CD1c-positive myeloid dendritic cell (primary cell): ENCODE results near the gene EDN2.

Experiments used
- DNase-seq: peaks from one replicate; pipeline ENCODE4 v3.0.0-alpha.2; 2016; ENCODE audit errors: extremely low spot score

EDN2 gene

GRCh38 chr1:41483001-41483850 lies 1.3 kb downstream of the EDN2 start:
- no peak for DNase-seq

DNA sequence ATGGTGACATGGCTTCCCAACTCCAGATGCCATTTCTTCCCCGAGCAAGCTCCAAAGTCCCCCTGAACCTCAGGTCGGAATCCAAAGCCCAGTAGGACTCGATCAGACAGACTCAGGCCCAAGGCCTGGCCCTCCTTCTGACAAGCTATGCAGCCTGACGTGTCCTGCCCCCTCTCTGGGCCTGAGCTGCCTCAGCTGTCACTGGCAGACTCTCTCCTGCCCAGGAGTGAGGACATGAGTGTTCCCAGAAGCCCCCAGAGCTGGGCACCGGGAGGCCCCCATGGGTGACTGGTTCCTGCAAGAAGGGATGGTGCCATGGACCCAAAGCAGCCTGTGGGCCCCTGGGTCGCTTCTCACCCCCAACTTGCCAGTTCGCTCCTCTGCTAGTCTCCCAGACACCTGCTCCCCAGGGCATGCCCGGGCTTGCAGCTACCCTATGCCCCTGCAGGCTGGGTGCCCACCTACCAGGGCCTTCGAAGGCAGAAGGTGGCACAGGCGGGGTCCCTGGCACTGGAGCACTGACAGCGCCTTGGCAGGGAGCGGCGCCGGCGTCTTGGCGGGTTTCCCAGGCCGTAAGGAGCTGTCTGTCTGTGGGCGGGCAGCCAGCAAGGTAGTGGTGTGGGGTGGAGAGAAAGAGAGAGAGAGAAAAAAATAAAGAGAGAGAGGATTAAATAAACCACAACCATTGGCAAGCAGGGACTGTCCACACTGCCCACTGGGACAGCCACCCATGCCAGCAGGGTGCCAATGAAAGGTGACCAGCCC lies 2.3 kb downstream of the EDN2 start:
- no peak for DNase-seq

DNA sequence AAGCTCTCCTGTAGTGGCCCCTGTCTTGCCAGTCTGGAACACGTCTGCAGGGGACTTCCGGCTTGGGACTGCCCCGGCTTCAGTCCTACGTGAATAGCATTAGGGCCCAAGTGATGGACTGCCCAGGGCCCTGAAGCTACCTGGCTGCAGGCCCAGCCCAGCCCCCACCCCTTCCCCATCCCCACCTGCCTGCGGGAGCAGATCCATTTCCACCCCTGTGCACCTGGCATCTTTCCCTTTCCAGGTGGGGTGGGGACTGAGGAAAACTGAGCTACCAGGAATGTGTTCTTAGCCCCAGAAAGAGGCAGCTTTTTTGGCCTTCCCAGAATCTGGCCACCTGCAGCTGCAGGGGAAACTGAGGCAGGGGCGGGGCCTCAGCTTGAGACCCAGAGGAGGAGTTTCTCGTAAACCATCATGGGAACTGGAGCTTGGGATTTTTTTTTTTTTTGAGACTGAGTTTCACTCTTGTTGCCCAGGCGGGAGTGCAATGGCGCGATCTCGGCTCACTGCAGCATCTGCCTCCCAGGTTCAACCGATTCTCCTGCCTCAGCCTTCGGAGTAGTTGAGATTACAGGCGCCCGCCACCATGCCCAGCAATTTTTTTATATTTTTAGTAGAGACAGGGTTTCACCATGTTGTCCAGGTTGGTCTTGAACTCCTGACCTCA lies 3.2 kb downstream of the EDN2 start:
- no peak for DNase-seq

DNA sequence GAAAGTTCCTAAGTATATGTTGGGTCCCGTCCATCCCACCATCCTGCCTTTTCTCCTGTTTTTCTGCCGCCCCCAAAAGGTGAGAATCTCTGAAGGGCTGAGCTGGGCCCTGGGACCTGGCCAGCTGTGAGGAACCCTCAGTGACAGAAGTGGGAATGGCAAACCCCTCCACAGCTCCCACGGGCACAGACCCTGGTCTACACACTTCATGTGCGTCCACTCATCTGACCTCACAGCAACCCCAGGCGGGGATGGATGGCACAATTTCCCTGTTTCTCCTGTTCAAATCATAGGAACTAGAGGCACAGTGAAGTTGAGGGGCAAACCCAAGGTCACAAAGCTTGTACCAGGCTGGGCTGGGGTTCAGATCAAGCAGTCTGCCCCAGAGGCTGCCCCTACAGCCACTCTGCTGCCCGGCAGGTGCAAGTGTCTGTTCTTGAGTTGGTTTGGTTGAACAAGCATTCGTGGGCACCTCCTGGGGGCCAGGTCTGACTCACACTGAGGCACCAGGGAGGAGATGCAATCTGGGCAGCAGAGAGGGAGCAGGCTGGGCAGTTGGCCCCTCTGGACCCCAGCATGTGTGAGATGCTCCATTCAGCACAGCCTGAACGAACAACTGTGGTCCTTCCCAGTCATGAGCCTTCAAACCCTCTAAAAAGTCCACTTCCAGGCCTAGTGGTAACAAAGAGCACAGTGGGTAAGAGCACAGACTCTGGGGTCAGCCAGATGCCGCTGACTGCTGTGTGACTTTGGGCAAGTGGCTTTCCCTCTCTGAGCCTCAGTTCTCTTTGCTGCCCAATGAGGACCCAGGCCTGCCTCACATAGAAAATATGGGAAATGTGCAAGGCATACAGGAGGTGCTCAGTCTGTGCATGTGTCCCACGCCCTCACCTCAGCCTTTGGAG lies 4.0 kb downstream of the EDN2 start:
- DNase-seq: no peak

DNA sequence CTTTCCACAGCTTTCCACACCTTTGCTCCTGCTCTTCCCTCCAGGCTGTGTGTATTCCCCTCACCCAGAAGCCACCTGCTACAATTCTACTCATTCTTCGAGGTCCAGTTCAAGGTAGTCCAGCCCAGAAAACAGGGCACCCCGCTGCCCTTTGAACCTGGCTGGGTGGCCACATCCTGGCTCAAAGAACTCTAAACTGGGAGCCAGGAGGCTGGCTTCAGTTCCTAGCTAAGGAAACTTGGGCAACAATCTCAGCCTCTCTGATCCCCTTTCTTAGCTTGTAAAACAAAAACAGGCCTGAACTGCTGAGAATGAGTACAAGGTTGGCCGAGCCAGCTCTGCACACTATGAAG lies 4.7 kb downstream of the EDN2 start:
- DNase-seq: no peak

- no peak for DNase-seq
Measured at GRCh38 chr1:41479000-41479807, 5.3 kb downstream of the EDN2 start.

GRCh38 chr1:41478118-41478748 lies 6.2 kb downstream of the EDN2 start:
- no peak for DNase-seq

- DNase-seq: no peak
Measured at GRCh38 chr1:41476807-41477361, 7.6 kb downstream of the EDN2 start.

GRCh38 chr1:41475859-41476567 lies 8.5 kb downstream of the EDN2 start:
- DNase-seq: no peak

DNA sequence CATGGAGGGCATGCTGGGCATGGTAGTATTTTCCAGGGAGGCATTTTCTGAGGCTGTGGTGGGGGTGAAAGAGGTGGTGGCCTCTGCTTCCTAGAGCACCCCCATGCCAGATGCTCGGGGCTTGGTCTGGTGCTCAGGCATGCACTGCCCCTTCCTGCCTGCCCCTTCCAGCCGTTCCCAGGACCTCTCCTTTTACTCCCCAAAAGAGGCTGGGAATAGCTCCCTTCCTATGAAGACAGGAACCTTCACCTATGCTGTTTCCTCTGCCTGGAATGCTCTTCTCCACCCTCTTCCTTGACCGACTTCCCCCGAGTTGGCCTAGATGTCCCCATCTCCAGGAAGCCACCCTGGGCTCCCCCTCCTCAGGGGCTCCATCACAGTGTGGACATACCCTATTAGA lies 9.1 kb downstream of the EDN2 start:
- no peak for DNase-seq

DNA sequence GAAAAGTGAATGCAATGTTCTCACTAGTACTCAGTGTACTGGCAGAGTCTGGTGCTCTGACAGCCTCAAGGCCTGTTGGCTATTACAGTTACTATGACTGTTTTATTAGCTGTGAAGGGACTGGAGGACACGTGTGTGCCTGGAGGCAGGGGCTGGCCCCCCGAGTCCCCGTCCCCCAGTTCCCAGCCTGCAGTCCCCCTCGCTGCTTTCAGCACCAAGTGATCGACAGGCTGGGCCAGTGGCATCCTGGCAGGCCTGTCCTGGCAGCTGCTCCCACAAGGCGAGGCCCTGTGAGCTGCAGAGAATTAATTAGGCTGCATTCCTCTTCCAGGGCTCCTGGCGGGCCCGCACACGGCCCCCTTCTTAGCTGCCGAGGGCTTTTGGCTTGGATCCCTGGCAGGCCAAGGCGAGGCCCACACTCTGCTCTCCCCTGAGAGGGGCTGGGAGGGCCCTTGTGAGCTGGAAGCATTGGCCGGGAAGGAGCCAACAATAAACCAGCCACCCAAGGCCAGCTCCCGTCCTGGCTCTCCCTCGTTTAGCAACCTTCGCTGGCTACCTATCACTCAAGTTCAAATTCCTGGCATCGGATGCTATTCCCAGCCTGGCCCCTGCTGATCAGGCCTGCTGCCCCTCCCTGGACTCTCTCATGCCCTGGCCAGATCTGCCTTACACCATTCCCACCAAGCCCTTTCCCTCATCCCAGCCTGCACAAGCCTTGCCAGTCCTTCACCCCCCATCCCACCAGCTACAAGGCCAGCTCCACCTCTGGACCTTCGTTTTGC lies 9.8 kb downstream of the EDN2 start:
- DNase-seq: no peak

DNA sequence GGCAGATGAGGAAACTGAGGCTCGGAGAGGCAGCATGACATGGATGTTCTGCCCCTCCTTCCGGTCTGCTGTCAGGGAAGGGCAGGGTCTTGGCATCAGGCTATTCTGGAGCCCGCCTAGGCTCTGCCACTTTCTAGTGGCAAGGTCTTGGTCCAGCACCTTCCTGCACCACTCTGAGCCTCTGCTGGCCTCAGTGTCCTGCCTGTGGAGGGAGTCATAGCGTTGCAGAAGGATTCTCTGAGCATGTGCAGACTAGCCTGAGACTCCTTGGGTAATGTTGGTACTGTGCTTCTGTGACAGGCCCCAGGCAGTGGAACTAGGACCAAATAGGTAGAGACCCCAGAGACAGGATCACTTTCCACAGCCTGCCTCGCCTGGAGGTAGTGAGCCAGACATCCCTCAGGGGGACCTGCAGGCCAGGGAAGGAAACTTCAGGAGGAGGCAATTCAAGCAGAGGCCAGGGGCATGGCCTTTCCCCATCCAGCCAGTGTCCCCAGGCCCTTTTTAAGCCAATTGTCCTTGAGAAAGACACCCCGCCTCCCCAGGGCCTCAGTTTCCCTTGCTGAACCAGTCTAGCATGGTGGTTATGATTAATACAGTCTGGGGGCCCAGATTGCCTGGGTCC lies 10.6 kb downstream of the EDN2 start:
- no peak for DNase-seq

DNA sequence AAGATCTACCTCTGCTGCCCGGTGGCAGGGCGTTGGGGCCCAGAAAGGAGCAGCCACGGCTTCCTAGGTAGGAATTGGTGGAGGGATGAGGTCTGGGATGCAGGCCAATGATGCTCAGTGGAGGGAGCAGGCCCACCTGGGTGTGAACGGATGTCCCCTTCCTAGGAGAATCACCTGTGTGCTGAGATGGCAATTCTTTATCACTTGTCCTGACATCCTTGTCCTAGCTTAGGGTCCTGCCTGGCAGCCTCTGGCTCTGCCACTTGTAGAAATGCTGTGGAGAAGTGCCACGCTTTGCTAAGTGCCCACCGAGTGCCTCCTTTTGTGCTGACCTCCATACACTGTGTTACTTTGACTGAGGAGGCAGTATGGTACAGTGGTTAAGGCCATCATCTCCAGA lies 12.8 kb downstream of the EDN2 start:
- no peak for DNase-seq

DNA sequence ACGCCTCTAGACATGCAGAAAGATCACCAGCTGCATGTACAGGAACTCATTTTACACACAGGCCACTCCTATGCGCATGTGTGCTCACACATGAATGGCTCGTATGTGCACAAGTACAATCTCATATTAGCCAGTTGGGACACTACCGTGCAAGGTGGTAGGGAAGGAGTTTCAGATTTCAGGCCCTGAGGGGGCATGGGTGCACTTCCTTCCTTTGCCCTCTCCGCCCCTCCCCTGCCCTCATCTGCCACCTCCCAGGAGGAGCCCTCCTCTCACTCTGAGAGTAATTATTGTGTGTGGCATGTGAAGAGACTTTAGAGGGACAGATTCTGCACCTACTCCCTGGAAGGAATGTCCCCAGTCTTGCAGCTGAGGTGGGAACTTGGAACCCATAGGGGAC lies 14.8 kb downstream of the EDN2 start:
- no peak for DNase-seq

GRCh38 chr1:41468122-41468762 lies 16.2 kb downstream of the EDN2 start:
- DNase-seq: no peak

GRCh38 chr1:41467673-41468072 lies 16.8 kb downstream of the EDN2 start:
- DNase-seq: no peak

DNA sequence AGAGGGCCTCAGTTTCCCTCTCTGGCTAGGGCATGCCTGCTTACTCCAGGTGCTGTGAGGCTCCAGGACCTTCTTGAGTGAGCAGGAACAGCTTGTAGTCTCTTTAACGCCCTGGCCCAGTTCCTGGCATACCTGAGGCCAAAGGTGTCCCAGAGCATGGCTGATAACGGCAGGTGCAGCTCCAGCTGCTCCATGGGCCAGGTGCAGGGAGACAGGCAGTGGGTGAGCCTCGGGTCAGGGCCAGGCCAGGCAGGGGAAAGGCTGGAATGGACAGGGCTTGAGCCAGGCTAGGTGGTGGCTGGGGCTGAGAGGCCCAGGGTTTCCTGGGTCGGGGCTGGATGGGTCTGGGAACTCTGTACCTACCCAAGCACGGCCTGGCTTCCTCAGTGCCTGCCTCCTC lies 18.3 kb downstream of the EDN2 start:
- no peak for DNase-seq

DNA sequence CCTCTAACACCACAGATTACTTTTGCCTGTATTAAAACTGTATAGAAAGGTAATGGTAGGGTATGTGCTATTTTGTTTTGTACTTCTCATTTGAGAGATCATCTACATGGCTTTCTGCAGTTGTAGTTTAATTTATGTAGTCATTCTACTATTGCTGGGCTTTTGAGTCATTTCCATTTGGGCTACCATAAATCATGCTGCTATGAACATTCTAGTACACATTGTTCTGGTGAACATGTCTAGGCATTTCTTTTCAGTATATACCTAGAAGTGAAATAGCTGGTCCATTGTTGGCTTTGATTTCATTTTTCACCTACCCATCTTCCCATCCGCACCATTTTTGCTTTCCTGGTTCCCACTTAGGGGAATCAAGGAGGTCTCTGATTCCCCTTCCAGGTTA lies 18.7 kb downstream of the EDN2 start:
- no peak for DNase-seq
